Inflammatory macrophage treated with lipopolysaccharide for 4 hours (primary cell): ENCODE data around the gene KIAA1210.

ENCODE experiments used
- DNase-seq: peaks from one replicate; pipeline ENCODE4 v3.0.0-alpha.2; 2020

The KIAA1210 gene

DNA sequence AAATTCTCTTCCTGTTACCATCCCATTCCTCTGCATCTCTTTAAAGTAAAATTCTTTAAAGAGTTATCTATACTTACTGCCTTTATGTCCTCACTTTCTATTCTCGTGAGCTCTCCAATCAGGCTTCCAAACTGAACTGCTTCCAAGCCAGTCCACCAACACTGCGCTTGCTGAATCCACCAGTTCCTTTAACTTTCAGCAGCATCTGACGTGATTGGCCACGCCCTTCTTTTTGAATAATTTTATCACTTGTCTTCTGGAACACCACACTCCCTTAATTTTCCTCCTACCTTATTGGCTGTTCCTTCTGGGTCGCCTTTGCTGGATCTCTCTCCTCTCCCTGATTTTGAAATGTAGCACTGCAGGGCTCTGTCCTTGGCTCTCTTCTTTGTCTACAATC lies at the start of gene KIAA1210:
KIAA1210 (minus strand) TSS at position 163 of the 400 bp plus-strand sequence. CDS start 4,170 bp downstream, outside the sequence.
- DNase-seq: no peak

DNA sequence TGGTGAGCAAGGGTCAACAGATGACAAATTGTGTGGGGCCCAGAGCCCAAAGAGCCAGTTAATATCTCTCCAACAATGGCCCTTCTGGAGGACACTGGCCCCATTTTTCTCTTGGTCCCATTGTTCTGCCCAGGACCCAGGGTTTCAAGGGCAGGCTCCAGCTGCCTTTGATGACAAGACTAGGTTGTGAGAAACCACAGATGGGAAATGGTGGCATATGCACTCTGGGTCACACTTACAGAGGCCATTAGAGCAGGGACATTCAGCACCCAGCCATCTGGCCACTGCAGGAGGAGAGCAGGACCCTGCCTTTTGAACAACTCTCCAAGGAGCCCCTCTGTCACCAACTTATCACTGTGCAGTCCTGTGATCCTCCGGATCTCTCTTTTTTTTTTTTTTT lies 49.7 kb upstream of the KIAA1210 start:
- DNase-seq: no peak

DNA sequence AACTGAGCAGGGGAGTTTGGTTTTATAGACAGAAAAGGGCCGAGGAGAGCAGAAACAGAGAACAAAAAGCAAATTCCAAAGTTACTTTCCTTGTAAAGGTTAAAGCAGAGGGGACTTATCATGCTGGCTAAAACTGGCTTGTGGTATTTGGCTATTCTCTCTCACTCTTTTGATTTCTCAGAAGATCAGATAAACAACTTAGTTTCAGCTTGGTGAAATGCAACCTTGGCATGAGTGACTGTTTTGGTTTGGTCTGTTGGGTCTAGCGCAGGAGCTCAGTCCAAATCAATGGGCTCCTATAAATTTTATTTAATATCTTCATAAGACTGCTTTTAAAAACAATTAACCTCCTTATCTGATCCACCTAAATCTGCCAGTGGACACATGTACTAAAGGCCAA lies 47.3 kb upstream of the KIAA1210 start:
- DNase-seq: no peak

DNA sequence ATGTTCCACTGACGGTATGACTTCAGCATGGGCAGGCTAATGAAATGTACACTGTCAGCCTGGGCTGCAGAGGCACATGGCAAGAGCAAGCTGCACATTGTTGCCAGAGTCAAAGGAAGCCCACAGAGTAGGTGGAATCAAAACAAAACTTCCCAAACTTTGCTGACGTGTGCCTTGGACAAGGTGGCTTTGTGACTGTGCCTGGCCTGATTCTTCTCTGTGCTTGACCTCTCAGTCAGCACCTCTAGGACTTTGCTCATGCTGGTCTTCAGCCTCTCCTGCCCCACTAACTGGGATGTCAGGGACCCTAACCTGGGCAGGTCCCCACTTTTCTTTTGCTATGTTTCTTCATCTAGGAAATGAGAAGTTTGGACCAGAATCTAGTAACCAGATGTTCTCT lies 40.5 kb upstream of the KIAA1210 start:
- DNase-seq: no peak

DNA sequence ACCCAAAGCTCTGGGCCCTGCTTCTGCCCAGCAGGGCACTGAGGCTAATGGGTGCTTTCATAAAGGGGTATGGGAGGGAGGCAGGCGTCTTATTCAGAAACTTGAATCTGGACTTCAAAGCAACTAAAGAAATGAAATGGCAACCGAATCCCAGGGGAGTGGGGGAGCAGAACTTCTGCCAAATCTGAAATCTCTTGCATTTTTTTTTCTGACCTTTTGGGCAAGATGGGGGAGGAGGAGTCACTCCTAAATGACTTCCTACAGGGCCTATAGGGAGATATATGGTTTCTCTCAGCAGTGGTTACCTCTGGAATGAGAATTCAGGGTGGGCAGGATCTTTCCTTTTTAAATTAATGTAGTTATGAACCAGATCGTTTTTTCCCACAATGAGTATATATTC lies 30.6 kb upstream of the KIAA1210 start:
- DNase-seq: no peak

DNA sequence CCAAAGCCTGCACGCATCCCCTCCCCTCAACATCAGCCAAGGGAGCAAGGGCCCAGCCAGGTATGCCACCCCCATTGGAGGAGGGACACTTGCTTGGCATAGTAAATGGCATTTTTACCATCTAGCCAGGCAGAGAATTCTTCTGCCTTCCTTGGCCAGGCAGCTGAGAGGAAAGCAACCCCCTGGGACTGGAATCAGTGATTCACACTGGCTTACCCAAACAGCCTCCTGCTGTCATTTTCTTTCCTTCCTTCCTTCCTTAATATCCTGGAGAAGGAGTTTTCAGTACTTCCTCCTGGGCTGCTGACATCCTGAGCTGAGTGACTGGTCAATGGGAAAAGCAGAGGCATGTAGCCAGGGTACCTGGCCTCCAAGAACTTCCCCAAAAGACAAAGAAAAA lies 28.6 kb upstream of the KIAA1210 start:
- DNase-seq: no peak

DNA sequence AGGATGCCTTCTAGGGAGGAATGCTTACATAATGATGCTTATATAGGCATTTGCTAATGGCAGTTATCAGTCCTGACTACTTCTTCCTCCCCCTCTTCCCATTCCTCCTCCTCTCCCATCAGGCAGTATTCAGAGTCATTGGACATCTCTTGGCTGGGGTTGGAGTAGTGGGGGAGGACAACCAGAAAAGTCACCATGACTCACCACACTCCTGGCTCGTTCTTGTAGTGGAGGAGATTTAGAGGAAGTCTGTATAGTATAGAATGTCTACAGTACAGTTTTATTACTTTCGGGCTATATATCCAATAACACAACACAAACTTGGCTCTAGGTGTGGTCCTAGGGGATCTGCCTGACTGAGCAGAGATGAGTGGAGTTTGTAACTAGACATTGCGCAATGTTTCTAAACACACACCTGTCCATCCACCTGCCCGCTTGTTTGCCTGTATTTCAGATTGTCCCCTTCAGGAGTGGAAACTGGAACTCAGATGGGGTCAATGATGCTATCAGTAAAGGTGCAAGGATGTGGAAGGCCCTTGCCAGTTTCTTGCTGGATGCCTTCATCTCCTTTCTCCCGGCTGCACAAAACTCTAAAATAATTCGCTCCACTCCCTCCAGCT lies 27.9 kb upstream of the KIAA1210 start:
- DNase-seq: peak; percentile 18

DNA sequence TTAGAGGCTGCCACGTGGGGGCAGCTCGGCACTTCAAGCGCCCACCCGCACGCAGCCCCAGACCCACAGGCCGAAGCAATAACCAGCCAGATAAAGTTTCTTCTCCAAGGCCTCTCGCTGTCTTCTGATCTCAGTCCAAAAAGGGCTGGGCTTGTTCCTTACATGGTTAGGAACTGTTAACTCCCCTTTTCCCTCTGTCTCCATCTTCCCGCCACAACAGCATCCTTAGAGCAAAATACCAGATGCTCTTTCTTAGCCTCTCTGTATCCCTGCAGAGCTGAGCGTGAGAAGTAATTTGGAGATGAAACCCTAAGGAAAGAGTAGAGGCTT lies 23.4 kb upstream of the KIAA1210 start:
- DNase-seq: no peak

DNA sequence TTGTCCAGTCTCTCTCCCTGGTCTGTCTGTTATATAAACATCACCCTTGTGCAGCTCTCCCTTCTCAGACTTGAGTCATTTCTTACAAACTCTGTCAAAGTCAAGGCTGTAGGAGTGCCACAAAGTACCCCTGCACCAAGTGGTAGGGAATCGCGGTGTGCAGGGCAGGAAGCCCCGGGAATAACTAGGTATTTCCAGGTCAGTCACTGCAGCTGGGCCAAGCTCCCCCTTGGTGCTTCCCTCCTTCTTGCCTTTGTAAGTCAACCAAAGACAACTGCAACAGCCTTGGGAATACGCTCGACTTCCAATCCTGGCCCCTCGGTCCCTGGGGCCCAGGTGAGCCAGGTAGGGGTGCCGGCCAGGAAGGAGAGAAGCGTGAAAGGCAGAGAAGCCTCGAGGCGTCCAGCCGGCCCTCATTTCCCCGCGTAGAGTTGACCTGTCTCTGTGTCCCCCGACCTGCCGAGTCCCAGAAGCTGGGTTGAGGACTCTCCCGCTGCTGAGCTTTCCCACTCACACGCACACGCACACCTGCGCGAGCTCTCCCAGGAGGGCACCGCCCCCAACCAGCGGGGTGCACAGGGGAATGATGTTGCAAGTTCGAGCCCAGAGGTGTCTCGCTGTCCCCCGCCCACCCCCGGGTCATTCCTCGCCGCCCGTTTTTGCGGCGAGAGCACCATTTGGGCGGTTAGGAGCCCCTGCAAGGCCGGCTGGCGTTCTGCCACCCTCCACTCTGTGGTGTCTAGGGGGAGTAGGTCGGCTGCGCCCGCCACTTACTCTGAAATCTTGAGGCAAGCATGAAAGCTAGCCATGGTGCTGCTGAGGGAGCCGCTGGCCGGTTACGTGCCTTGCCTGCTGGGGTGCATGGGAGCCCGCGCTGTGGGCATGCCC lies 22.8 kb upstream of the KIAA1210 start:
- DNase-seq: no peak

DNA sequence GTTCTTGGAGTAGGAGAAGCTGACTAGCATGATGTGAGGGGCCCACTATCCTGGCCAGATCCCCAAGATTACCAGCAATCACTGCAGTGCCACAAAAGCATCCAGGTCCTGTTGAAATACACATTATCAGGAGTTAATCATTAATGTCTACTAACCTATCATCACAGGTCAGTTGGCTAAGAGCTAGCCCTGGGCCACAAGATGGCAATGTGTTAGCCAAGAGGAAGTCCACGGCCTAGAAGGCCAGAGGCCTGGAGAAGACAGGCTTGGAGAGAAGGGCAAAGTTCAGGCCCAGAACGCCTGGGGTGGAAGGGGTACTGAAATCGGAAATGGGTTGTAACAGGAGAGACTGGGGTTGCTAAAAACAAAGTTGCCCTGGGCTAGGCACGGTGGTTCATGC lies 19.9 kb upstream of the KIAA1210 start:
- no peak for DNase-seq

DNA sequence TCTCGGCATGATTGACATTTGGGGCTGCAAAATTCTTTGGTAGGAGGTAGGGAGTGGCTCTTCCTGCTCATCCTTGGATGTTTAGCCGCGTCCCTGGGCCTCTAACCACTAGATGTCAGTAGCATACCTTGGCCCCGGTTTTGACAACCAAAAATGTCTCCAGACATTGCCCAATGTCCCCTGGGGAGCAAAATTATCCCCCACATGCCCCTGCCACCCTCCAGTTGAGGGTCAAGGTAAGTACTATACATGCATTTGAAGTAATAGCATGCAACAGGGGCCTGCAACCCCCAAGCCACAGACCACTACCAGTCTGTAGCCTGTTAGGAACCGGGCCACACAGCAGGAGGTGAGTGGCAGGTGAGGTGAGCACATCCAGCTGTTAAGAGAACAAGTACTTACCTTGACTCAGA lies 17.6 kb upstream of the KIAA1210 start:
- DNase-seq: no peak

DNA sequence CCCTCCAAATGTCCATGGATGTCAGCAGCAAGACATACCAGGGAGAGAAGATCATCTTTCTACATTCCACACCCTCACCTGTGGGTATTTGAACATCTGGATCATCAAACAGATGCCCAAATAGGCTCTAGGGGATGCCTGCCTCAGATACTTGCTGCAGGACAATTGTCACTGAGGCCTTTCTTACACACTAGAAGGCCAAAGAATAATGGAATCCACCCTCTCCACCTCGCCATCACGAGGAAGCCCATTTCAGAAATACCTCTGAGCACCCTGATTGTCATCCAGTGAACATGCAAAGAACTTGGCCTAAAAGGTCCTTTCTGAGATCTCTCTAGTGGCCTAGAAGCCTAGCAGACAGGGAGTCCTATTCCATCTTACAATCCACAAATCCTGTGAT lies 6.9 kb upstream of the KIAA1210 start:
- no peak for DNase-seq

DNA sequence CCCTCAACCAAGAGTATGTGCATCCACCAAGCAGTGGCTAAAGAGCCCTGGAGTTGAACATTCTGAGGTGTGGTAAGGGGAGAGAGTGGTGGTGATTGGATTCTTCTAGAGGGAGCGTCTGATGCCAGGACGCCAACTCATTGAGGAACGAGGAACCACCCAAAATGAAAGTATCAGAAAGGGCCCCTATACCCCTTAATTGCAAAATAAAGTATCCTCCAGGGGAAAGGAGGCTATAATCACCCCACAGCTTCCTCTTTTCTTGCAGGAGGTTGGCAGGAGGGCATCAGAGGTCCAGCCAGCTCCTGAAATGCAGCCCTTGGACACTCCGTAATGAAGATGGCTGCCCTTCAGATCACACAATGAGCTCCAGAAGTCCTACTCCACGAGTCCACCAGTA lies 5.3 kb upstream of the KIAA1210 start:
- peak; percentile 39 for DNase-seq

DNA sequence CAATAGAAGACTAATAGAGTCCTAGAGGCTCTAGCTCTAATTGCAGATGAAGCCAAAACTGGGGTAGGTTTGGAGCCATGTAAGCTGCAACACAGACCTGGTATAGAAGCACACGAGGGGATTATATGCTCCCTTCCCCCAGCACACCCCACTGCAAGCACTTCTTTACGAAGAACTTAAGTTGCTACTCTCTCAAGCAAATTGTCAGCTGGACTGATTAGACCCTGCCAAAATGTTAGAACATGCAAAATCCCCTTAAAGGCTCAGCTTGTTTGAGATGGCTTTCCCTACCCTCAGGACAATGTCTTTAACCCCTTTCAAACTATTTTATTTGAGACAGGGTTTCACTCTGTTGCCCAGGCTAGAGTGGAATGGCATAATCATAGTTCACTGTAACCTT lies 4.7 kb upstream of the KIAA1210 start:
- DNase-seq: no peak

DNA sequence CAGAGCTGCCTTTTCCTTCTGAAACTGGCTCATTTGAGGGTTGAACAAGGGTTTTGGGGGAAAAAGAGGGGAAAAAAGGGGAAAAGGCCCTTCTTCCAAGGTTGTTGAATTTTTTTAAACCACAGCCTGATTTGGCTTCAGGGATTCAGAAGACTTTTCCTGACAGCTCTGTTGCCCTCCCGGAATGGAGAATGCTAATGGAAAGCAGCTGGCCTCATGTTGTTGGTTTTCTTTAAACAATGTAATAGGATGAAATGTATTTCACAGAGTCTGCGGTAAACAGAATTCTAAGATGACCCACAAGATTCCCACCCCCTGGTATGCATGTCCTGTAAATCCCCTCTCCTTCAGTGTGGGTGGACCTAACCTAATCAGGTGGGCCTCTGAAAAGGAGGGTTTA lies 3.3 kb upstream of the KIAA1210 start:
- no peak for DNase-seq

DNA sequence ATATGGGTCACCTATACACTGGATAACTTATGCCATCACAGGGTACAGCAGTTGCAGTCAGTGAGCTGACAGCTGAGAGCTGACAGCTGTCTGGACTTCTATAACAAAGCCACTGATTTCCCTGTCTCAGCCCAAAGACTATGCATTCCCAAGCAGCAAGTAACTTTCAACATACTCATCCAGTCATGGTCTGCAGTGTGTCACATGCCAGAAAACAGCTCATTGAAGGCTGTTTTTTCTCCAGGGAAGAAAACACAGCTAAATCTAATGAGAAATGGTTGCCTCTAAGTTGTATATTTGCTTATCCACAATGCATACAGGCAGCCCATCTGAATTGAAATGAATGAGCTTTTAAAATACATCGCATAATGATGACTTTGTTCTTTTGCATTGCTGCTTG lies 6.3 kb downstream of the KIAA1210 start:
- DNase-seq: peak; percentile 52

DNA sequence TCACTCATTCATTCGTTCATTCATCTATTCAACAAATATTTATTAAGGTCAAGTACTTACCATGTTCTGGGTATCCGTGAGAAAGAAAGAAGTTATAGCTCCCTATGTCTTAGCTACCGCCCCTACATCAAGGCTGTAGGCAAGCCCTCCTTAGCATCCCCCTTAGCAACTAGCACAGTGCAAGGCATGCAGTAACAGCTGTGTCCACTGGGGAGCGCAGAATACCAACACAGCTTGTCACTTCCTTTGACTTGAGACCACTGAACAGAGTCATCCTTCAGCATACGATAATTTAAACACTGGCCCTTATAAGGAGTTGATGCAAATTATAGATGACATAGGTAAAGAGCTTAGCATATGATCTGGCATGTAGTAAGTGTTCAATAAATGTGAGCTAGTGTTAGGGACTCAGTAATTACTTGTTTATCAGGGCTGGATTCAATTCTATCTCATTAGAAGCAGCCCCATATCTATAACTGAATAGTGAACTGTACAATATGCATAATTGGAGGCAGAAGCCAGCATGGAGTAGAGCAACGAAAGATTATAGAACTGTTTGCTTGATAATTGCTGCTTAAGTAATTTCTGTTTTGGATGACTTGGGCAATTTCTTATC lies 8.7 kb downstream of the KIAA1210 start:
- peak; percentile 31 for DNase-seq

DNA sequence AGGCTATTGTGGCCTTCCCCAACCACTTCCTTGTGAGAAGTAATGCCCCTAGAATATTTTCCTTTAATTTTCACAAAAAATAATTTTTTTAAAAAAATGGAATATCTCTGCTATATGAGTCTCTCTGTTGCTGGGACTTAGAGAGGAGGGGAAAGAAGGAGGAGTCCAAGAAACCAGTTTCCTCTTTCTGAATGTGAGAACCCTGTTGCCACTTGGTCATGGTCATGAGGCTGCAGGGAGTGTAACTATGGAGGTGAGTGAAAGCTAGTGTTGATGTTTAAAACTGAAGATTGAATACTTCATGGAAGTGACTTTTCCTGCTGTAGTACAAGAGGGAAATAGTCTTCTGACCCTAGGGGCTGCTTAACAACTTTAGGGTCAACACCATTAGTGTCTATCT lies 20.4 kb downstream of the KIAA1210 start:
- DNase-seq: peak; percentile 52

DNA sequence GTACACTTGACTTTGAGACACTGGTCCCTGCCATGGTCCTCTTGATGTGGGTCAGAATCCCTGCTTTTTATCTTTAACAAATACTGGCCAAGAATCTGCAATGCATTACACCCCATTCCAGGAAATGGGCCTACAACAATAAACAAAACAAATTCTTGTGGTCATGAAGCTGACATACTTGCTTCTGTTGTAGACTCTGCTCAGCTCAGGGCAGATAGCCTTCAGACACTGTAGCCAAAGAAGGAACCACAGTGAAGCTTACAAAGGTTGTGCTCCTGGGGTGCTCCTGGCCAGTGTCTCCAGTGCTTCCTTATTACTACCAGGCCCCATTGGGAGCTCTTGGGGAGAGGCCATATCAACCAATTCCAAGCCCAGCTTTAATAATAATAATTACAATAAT lies 21.8 kb downstream of the KIAA1210 start:
- DNase-seq: no peak

DNA sequence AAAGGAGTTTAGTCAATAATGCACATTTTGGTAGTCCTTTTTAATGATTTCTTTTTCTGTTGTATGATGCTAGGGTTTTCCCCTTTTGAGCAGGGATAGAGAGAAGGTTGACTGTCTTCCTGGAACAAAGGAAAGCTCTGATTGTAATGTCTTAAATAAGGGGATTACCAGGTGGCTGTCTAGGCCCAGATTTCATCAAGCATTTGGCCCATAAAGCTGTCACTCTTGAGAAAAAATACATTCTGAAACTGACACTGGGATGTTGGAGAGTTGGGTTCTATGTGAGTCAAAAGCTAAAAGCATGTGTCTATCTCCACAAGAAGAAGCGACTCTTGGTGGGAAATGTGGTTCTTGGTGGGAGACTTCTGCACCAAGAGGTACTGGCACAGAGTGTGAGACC lies 26.4 kb downstream of the KIAA1210 start:
- DNase-seq: no peak

DNA sequence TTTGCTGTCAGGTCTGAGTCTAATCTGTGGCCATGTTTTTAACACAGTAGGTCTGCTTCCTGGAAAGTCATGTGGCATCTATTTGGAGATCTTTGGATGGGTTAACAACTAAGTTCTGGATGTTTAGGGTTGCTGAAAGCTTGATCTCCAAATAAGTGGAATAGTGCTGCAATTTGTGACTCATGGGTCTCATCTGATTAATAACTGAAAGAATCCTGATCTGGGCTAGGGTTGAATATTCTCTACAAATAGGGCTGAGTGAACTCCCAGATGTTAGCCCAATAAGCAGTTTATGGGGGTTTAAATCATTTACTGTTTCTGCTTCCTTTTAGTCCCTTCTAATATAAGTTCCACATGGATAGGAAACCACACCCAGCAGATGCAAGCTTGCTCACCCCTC lies 31.7 kb downstream of the KIAA1210 start:
- peak; percentile 5 for DNase-seq

DNA sequence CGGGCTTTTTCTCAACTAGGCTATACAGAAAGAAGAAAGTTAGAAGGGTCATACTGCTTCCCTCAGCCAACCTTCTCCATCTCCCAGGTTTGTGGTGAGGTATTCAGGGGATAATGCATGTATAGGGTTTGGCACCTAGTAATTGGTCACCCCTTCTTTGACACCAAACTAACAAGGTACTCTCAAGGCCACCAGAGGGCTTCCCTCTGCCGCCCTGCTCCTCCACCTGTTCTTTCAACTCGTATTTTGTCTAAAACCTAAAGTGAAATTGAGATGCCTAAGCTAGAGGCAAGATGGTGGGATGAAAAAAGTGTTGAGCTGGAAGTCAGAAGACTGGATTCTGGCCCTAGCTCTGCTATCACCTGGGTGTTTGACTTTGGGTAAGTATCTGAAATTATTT lies 32.8 kb downstream of the KIAA1210 start:
- no peak for DNase-seq

DNA sequence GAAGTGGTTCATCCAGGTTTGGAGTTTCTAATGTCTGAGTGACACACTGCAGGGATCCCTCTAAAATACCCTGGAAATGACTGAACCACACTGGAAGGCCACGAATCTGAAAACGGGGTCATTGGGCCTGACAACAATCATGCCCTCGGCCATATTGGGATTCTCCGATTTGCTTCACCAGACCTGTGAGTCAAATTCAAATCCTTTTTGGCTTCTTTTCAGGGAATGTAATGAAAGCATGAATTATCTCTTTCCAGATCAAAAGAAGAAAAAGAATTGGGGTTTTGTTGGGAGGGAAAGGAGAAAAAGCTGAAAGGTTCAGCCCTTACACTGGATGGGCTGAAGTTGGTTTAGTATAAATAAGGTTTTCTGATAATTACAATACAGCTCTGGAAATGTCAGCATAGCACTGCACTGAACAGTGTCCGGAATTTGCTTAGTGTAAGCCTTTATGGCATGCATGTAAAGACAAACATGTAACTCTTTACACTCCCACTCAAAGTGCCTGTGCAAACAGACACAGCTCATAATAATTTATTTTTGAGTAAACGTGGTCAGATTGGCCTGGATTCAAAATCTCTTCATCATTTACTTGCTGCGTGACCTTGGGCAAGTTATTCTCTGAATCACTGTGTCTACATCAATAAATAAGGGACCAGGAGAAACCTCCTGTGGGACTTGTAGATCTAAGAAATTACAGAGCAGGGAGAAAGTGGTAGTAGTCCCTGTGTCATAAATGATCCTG lies 33.4 kb downstream of the KIAA1210 start:
- no peak for DNase-seq

DNA sequence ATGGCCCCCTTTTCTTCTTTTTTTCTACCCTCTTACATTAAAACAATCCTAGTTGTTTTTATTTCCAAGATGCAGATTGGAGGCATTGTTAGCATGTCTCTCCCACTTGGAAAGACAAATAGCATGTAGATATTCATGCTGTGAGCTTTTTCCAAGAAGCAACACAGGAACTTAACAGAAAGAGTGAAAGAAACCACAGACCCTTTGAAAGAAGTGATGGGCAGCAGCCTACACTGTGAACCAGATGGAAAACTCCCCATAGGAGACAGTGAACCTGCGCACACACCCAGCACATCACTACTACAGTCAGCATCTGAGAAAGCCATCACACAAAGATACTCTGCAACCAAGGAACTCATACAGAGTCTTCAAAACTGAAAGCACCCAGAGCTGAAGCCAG lies 37.0 kb downstream of the KIAA1210 start:
- no peak for DNase-seq
